Tibial nerve (tissue), 4 donors: ENCODE results near the gene MACROH2A2. TPM values are rescaled to one million over a fixed set of nuclear protein-coding genes. Genes with fewer than 3 reads are reported as not detected.
"Not testable (repeated sequence)": the region's sequence is repeated elsewhere in the genome, so short reads cannot be mapped to it uniquely, and the experiment has no call there.

Experiments
- DNase-seq, 2 donors: peaks; one replicate each; pipeline ENCODE4 v3.0.0-alpha.2; 2019; ENCODE audit warnings: low spot score in 2 of 2
- H3K27ac ChIP-seq, 4 donors: fragments of 200-600 bp; sonication (generic) in 3 of 4; one replicate each; pipeline ENCODE4 v1.5.1; 2017 to 2019; ENCODE audit warnings: mild to moderate bottlenecking in 1 of 4
- H3K27me3 ChIP-seq, 2 donors: fragments of 200-600 bp; sonication (generic) in 1 of 2; one replicate each; pipeline versions ENCODE4 v1.5.1 to v1.6.0; 2017 to 2019
- H3K36me3 ChIP-seq, 3 donors: fragments of 200-600 bp; sonication (generic); one replicate each; pipeline ENCODE4 v1.5.1; 2018 to 2019
- H3K4me1 ChIP-seq, 4 donors: fragments of 200-600 bp; sonication (generic) in 3 of 4; one replicate each; pipeline ENCODE4 v1.5.1; 2017 to 2019
- H3K4me3 ChIP-seq, 4 donors: fragments of 200-600 bp; sonication (generic) in 3 of 4; one replicate each; pipeline ENCODE4 v1.5.1; 2017 to 2019; ENCODE audit warnings: mild to moderate bottlenecking in 1 of 4, moderate library complexity in 1 of 4
- H3K9me3 ChIP-seq, 4 donors: fragments of 200-600 bp; sonication (generic) in 3 of 4; one replicate each; pipeline ENCODE4 v1.5.1; 2017 to 2019
- CTCF ChIP-seq, 5 experiments: fragments of 200-600 bp in 3 of 5; fragments of 450-650 bp in 2 of 5; sonication (generic) in 3 of 5; IDR thresholded peaks; one replicate each; pipeline ENCODE4 v1.5.1; 2016 to 2019; ENCODE audit warnings: antibody characterized with exemption in 5 of 5, mild to moderate bottlenecking in 3 of 5, moderate library complexity in 2 of 5
- EP300 ChIP-seq, 2 donors: sonication (generic); formaldehyde crosslinking; IDR thresholded peaks; one replicate each; pipeline ENCODE4 v1.6.1; 2017; ENCODE audit warnings: antibody characterized with exemption in 2 of 2, mild to moderate bottlenecking in 1 of 2
- POLR2A ChIP-seq, 2 donors: fragments of 450-650 bp; IDR thresholded peaks; one replicate each; pipeline ENCODE4 v1.6.1; 2017; ENCODE audit warnings: antibody characterized with exemption in 2 of 2, mild to moderate bottlenecking in 2 of 2, moderate library complexity in 2 of 2
- WGBS, 2 donors: methylation state at CpG; one replicate each; pipeline ENCODE4 v1.1.5; 2018; 5-methylcytosine and 5-hydroxymethylcytosine counted together
- total RNA-seq, 4 donors: library from RNA; depleted of rRNA; stranded (reverse); fragments of >200 nt; gene quantifications; one replicate each; pipeline ENCODE4 v1.1.0, GENCODE V29; 2016

MACROH2A2 gene
- total RNA-seq, 4 donors from 2014 or later, result 4.6 to 11.1 (median 8.9) TPM

GRCh38 chr10:70097459-70097858 lies 44.8 kb downstream of the MACROH2A2 start:
- no peak for TF ChIP-seq EP300 (IDR thresholded peaks at IDR 0.05)
- TF ChIP-seq POLR2A (IDR thresholded peaks at IDR 0.05), result no peak
- no peak for TF ChIP-seq CTCF (IDR thresholded peaks at IDR 0.05)
- H3K27ac ChIP-seq, result no peak overlapping the region
- DNase-seq, result no peak
- peaks cover 0 to 73% (median 0%) of the 10 kb centered on the region in 3 donors for H3K36me3 ChIP-seq
- H3K9me3 ChIP-seq, result no peaks in the 10 kb centered on the region
- no peak overlapping the region for H3K4me3 ChIP-seq
- no peaks in the 10 kb centered on the region for H3K27me3 ChIP-seq
- H3K4me1 ChIP-seq, result no peaks in the 10 kb centered on the region

- peaks cover 0 to 69% (median 0%) of the 10 kb centered on the region in 3 donors for H3K36me3 ChIP-seq
- H3K9me3 ChIP-seq, result no peaks in the 10 kb centered on the region
- H3K27me3 ChIP-seq, result no peaks in the 10 kb centered on the region
- DNase-seq, result no peak
- H3K27ac ChIP-seq, result no peak overlapping the region
- WGBS, 2 donors, result 93 to 95% methylated on average over 3 of the region's 3 CpGs
- no peak overlapping the region for H3K4me3 ChIP-seq
- TF ChIP-seq EP300 (IDR thresholded peaks at IDR 0.05) (no peak), CTCF (IDR thresholded peaks at IDR 0.05) (no peak), POLR2A (IDR thresholded peaks at IDR 0.05) (no peak)
- no peaks in the 10 kb centered on the region for H3K4me1 ChIP-seq
Observed at GRCh38 chr10:70098271-70098670, 45.6 kb downstream of the MACROH2A2 start.

- peaks cover 0 to 55% (median 0%) of the 10 kb centered on the region in 3 donors for H3K36me3 ChIP-seq
- not testable (repeated sequence) for H3K4me1 ChIP-seq, H3K4me3 ChIP-seq, H3K27me3 ChIP-seq, H3K27ac ChIP-seq, H3K9me3 ChIP-seq, DNase-seq
- WGBS, 2 donors, result 77 to 80% methylated on average over 11 of the region's 11 CpGs
Observed at GRCh38 chr10:70101068-70101562, 48.5 kb downstream of the MACROH2A2 start.

- 64 to 77% methylated on average over 3 of the region's 3 CpGs for WGBS, 2 donors
- no peak overlapping the region for H3K27ac ChIP-seq
- no peak overlapping the region for H3K4me3 ChIP-seq
- no peak for DNase-seq
- no peaks in the 10 kb centered on the region for H3K27me3 ChIP-seq
- H3K9me3 ChIP-seq, result no peaks in the 10 kb centered on the region
- H3K36me3 ChIP-seq, result peaks cover 0 to 50% (median 0%) of the 10 kb centered on the region in 3 donors
- TF ChIP-seq CTCF (IDR thresholded peaks at IDR 0.05), result no peak
- no peak for TF ChIP-seq POLR2A (IDR thresholded peaks at IDR 0.05)
- TF ChIP-seq EP300 (IDR thresholded peaks at IDR 0.05), result no peak
- H3K4me1 ChIP-seq, result no peaks in the 10 kb centered on the region
Observed at GRCh38 chr10:70101668-70102067, 49.0 kb downstream of the MACROH2A2 start.

- Histone ChIP-seq H3K27ac (no peak overlapping the region), H3K36me3 (peaks cover 0 to 50% (median under 1%) of the 10 kb centered on the region in 3 donors), H3K9me3 (no peaks in the 10 kb centered on the region), H3K4me3 (no peak overlapping the region), H3K4me1 (no peaks in the 10 kb centered on the region), H3K27me3 (no peaks in the 10 kb centered on the region)
- TF ChIP-seq POLR2A (IDR thresholded peaks at IDR 0.05) (no peak), CTCF (IDR thresholded peaks at IDR 0.05) (peak in 2 of 5 experiments; percentile 11 to 14)
- DNase-seq, result no peak
- WGBS, 2 donors, result 55 to 71% methylated on average over 13 to 22 of the region's 22 CpGs
Observed at GRCh38 chr10:70106958-70107791, 54.5 kb downstream of the MACROH2A2 start.
